Inflammatory macrophage (primary cell): Measurements from ENCODE around the gene PLK5.
"Not testable (repeated sequence)": the region's sequence is repeated elsewhere in the genome, so short reads cannot be mapped to it uniquely, and the experiment has no call there.

Experiments used
- DNase-seq, 2 donors: peaks; one replicate each; pipeline ENCODE4 v3.0.0-alpha.2; 2020 to 2022

PLK5 gene

DNA sequence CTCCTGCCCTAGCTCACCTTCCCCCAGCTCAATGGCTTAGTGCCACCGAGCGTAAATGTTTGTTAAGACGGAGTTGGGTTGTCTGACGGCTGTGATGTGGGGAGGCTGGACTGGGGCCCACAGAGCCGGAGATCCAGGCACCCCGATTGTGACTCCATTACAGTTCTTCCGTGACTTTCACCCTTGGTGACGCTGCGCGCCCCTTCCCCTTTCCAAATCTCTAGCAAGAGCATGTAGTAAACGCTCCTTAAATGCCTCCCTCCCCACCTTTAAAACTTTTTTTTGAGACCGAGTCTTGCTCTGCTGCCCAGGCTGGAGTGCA, 32.1 kb upstream of the PLK5 start:
- no peak for DNase-seq

GRCh38 chr19:1492474-1493006, 31.3 kb upstream of the PLK5 start:
- no peak for DNase-seq

- no peak for DNase-seq
Observed at GRCh38 chr19:1494115-1494815, 29.6 kb upstream of the PLK5 start.

DNA sequence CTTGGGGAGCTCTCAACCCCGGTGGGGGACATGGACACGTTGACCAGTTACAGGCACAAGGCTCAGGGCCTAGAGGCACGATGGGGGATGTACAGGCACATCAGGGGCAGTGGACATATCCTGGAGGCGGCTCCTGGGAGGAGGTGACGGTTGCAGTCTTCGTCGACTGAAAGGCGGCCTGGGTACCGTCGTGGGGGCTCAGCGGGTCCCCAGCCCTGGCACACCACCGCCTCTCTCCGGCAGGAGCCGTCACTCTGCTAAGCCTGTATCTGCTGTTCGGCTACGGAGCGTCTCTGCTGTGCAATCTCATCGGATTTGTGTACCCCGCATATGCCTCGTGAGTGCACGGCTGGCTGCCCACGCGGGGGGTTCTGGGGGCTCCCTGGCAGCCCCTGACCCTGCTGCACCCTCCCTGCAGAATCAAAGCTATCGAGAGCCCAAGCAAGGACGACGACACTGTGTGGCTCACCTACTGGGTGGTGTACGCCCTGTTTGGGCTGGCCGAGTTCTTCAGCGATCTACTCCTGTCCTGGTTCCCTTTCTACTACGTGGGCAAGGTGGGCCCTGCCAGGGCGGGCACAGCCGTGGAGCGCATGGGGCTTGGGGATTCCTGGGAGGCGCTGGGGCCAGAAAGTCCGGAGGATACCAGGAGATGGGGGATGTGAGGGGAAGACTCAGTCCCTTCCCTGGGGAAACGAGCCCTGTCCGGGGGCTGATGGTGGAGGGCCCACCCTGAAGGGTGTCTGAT, 28.7 kb upstream of the PLK5 start:
- no peak for DNase-seq

DNA sequence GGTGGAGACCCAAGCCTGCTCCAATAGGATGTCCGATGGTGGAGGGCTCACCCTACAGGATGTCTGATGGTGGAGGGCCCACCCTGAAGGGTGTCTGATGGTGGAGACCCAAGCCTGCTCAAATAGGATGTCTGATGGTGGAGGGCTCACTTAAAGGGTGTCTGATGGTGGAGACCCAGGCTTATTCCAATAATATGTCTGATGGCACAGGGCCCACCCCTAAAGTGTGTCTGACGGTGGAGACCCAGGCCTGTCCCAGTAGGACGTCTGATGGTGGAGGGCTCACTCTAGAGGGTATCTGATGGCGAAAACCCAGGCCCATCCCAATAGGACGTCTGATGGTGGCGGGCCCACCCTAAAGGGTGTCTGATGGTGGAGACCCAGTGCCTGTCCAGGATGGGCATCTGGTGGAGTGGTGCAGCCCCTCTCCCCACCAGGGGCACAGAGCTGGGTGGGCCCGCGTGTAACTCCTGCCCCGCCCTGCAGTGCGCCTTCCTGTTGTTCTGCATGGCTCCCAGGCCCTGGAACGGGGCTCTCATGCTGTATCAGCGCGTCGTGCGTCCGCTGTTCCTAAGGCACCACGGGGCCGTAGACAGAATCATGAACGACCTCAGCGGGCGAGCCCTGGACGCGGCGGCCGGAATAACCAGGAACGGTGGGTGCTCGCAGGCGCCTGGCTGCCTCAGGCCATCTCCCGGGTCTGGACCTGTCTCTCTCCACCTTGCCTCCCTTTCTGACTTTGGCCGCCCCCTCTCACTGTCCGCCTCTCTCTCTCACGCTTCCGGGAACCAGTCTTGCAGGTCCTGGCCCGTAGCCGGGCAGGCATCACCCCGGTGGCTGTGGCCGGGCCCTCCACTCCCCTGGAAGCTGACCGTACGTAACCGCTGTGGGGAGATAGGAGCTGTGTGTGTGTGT, 27.8 kb upstream of the PLK5 start:
- no peak for DNase-seq

DNA sequence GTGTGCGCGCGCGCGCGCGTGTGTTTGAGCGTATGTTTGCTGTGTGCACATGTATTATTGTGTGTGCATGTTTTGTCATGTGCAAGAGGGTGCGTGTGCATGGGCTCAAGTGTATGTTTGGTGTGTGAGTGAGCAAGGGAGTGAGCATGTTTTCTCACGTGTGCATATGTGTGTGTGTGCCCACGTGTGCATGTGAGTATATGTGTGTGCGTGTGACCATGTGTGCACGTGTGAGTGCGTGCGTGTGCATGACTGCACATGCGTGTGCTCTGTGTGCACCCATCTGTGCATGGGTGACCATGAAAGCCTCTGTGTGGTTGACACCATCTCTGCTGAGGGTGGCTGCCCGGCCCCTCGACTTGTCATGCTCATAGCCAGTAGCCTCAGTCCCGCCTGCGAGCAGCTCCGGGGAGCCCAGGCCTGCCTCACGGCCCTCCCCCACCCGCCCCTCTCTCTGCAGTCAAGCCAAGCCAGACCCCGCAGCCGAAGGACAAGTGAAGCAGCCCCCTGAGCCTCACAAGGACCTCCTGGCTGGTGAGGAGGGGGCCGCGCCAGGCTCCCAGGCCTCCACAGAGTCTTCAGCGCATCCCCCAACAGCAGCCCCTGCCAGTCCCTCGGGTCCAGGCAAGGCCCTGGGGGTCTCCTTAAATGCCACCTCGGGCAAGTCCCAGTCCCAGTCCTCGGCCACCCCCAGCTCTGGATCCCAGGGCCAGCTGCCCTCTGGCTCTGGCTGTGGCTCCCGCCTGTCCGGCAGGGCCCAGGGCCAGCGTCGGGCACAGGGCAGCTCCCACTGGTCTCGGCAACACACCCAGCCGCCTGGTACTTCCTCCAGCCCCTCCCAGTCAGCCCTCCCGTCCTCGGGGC, 26.9 kb upstream of the PLK5 start:
- DNase-seq: no peak

DNA sequence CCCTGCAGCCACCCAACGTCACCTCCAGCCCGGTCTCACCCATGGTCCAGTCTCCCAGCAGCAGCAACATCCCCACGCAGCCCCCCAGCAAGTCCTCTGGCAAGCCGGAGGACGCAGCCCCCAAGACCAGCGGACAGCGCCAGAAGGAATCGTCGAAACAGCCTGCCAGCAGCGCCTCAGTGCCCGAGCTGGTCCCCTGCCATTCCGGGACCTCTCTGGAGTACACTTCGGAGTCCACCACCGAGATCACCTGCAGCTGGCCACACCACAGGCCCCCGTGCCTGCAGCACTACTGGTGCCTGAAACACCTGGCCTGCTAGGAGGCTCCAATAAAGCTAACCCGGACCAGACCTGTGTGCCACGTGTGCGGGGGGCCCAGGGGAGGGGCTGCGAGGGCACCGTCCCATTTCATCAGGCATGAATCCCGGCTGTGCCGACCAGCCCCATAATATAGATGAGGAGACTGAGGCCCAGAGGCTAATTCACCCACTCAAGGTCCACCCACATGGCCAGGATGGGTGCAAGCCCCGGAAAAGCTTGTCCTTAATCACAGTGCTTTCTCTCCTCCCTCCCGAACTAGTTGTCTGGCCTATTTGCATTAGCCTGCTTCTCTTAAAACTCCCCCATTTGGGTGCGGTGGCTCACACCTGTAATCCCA, 26.2 kb upstream of the PLK5 start:
- no peak for DNase-seq

DNA sequence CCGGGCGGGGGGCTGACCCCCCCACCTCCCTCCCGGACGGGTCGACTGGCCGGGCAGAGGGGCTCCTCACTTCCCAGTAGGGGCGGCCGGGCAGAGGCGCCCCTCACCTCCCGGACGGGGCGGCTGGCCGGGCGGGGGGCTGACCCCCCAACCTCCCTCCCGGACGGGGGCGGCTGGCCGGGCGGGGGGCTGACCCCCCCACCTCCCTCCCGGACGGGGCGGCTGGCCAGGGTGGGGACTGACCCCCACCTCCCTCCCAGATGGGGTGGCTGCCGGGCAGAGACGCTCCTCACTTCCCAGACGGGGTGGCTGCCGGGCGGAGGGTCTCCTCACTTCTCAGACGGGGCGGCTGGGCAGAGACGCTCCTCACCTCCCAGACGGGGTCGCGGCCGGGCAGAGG, 24.6 kb upstream of the PLK5 start:
- not testable (repeated sequence) for DNase-seq

- no peak for DNase-seq
Observed at GRCh38 chr19:1501200-1501595, 22.7 kb upstream of the PLK5 start.

DNA sequence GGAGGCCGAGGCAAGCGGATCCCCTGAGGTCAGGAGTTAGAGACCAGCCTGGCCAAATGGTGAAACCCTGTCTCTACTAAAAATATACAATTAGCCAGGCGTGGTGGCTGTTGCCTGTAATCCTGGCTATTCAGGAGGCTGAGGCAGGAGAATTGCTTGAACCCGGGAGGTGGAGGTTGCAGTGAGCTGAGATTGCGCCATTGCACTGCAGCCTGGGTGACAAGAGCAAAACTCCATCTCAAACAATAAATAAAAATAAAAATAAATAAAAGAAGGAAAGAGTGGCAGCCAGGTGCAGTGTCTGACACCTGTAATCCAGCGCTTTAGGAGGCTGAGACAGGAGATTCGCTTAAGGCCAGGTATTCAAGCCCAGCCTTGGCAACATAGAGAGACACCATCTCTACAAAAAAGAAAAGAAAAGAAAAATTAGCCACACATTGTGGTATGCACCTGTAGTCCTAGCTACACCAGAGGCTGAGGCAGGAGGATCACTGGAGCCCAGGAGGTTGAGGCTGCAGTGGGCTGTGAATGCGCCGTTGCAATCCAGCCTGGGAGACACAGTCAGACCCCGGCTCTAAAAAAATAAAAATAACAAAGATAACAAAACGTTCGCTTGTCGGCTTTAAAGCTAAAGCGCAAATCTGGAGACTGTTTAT, 21.3 kb upstream of the PLK5 start:
- DNase-seq: no peak

GRCh38 chr19:1503089-1503924, 20.6 kb upstream of the PLK5 start:
- DNase-seq: peak; percentile 58 to 79

DNA sequence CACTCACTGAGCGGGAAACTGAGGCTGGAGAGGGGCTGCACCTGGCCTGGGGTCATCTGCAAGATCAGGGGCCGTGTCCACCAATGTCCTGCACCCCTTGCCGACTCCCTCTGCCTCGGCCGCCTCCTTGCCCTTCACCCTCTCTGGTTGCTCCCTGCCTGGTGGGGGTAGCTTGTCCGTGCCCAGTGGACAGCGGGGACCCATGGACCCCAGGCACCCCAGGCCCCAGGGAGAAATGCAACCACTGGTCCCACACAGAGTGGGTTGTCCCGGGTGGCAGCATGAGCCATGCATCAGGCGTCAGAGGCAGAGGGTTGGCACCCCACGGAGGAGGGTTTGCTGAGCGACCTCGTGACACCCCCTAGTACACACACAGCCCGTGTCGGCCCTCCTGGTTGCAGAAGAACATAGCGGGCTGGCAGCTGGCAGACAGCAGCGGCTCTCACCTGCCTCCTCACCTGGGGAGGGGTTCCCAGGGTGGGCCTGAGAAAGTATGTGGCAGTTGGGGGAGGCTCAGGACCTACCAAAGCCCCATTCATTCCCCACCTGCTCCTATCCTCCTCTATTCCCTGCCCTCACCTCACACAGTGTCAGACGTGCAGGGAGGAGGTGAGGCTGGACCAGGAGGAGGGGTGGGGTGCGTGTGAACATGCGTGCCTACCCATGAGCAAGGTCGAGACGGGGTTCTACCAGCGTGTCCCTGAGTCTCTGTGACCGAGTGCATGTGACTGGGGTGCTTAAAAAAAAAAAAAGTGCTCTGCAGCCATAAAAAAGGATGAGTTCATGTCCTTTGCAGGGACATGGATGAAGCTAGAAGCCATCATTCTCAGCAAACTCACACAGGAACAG, 19.7 kb upstream of the PLK5 start:
- DNase-seq: no peak

GRCh38 chr19:1505012-1505411, 18.9 kb upstream of the PLK5 start:
- DNase-seq: no peak

GRCh38 chr19:1505991-1506881, 17.6 kb upstream of the PLK5 start:
- DNase-seq: no peak

- DNase-seq: no peak
Observed at GRCh38 chr19:1507192-1507660, 16.7 kb upstream of the PLK5 start.

GRCh38 chr19:1507763-1508506, 15.9 kb upstream of the PLK5 start:
- peak; percentile 88 for DNase-seq

- DNase-seq: no peak
Observed at GRCh38 chr19:1508507-1508856, 15.4 kb upstream of the PLK5 start.
